IPS DF 6.9 (cell line): ENCODE results near the gene COA8.

ENCODE experiments used
- DNase-seq: peaks from one replicate; pipeline ENCODE4 v3.0.0-alpha.2; 2013; ENCODE audit warnings: low read depth, low spot score
- H3K27ac ChIP-seq: one replicate; pipeline ENCODE4 v1.5.1; 2013; ENCODE audit warnings: low read length, control low read depth
- H3K27me3 ChIP-seq: 2 replicates; pipeline ENCODE4 v1.6.1; 2013; ENCODE audit warnings: mild to moderate bottlenecking, low read length; ENCODE audit not compliant: control insufficient read depth, insufficient read depth
- H3K36me3 ChIP-seq: 2 replicates; pipeline ENCODE4 v1.6.1; 2013; ENCODE audit warnings: low read length; ENCODE audit not compliant: control insufficient read depth, insufficient read depth
- H3K4me1 ChIP-seq: 2 replicates; pipeline ENCODE4 v1.6.1; 2013; ENCODE audit warnings: low read length; ENCODE audit not compliant: control insufficient read depth, insufficient read depth
- H3K4me3 ChIP-seq: 2 replicates; pipeline ENCODE4 v1.5.1; 2013; ENCODE audit warnings: mild to moderate bottlenecking, low read length
- H3K9me3 ChIP-seq: 2 replicates; pipeline ENCODE4 v1.6.1; 2013; ENCODE audit warnings: low read length, inconsistent platforms; ENCODE audit not compliant: control insufficient read depth, insufficient read depth
- WGBS: extraction: QIAGEN DNeasy Blood & Tissue Kit; methylation state at CpG from one replicate; pipeline ENCODE4 v1.1.7; 2013; ENCODE audit warnings: mixed read lengths, missing lambda C conversion rate; ENCODE audit not compliant: insufficient read length, insufficient coverage; 5-methylcytosine and 5-hydroxymethylcytosine counted together

Gene COA8

GRCh38 chr14:103545219-103545914 is 17.4 kb upstream of the COA8 start:
- H3K4me3 ChIP-seq: no peak overlapping the region
- peaks cover 27% of the 10 kb centered on the region for H3K4me1 ChIP-seq
- no peaks in the 10 kb centered on the region for H3K9me3 ChIP-seq
- H3K36me3 ChIP-seq: no peaks in the 10 kb centered on the region
- no peak overlapping the region for H3K27ac ChIP-seq
- DNase-seq: no peak
- WGBS: no CpG with 5 or more reads among the region's 29 CpGs
- no peaks in the 10 kb centered on the region for H3K27me3 ChIP-seq

- Histone ChIP-seq H3K4me1 (peaks cover 27% of the 10 kb centered on the region), H3K4me3 (no peak overlapping the region), H3K27ac (no peak overlapping the region), H3K36me3 (no peaks in the 10 kb centered on the region), H3K9me3 (no peaks in the 10 kb centered on the region), H3K27me3 (no peaks in the 10 kb centered on the region)
- no peak for DNase-seq
- WGBS: no CpG with 5 or more reads among the region's 27 CpGs
Measured at GRCh38 chr14:103545915-103546651, 16.7 kb upstream of the COA8 start.

- peaks cover 20% of the 10 kb centered on the region for H3K4me1 ChIP-seq
- WGBS: no CpG with 5 or more reads among the region's 21 CpGs
- no peaks in the 10 kb centered on the region for H3K9me3 ChIP-seq
- H3K27me3 ChIP-seq: no peaks in the 10 kb centered on the region
- H3K4me3 ChIP-seq: no peak overlapping the region
- H3K27ac ChIP-seq: no peak overlapping the region
- H3K36me3 ChIP-seq: no peaks in the 10 kb centered on the region
- no peak for DNase-seq
Measured at GRCh38 chr14:103546652-103547454, 15.9 kb upstream of the COA8 start.

- peaks cover 15% of the 10 kb centered on the region for H3K4me1 ChIP-seq
- no CpG with 5 or more reads among the region's 11 CpGs for WGBS
- no peak overlapping the region for H3K27ac ChIP-seq
Measured at GRCh38 chr14:103547455-103547940, 15.3 kb upstream of the COA8 start.

GRCh38 chr14:103547941-103548462 is 14.8 kb upstream of the COA8 start:
- H3K27ac ChIP-seq: no peak overlapping the region

More at GRCh38 chr14:103547455-103547940, 15.3 kb upstream of the COA8 start:
- DNase-seq: no peak
- H3K4me3 ChIP-seq: no peak overlapping the region
- H3K9me3 ChIP-seq: no peaks in the 10 kb centered on the region
- no peaks in the 10 kb centered on the region for H3K36me3 ChIP-seq
- H3K27me3 ChIP-seq: no peaks in the 10 kb centered on the region

GRCh38 chr14:103548463-103549351 is 14.1 kb upstream of the COA8 start:
- Histone ChIP-seq H3K4me3 (no peak overlapping the region), H3K9me3 (no peaks in the 10 kb centered on the region), H3K27ac (no peak overlapping the region), H3K27me3 (no peaks in the 10 kb centered on the region), H3K36me3 (no peaks in the 10 kb centered on the region), H3K4me1 (peaks cover 9% of the 10 kb centered on the region)
- no peak for DNase-seq
- WGBS: no CpG with 5 or more reads among the region's 27 CpGs

More at GRCh38 chr14:103547941-103548462, 14.8 kb upstream of the COA8 start:
- no peak overlapping the region for H3K4me3 ChIP-seq
- peaks cover 13% of the 10 kb centered on the region for H3K4me1 ChIP-seq
- H3K27me3 ChIP-seq: no peaks in the 10 kb centered on the region
- no CpG with 5 or more reads among the region's 18 CpGs for WGBS
- H3K36me3 ChIP-seq: no peaks in the 10 kb centered on the region
- no peaks in the 10 kb centered on the region for H3K9me3 ChIP-seq
- DNase-seq: no peak

- Histone ChIP-seq H3K9me3 (no peaks in the 10 kb centered on the region), H3K27ac (no peak overlapping the region), H3K4me1 (peaks cover 4% of the 10 kb centered on the region), H3K27me3 (no peaks in the 10 kb centered on the region), H3K36me3 (no peaks in the 10 kb centered on the region), H3K4me3 (no peak overlapping the region)
- DNase-seq: no peak
- no CpG with 5 or more reads among the region's 30 CpGs for WGBS
Measured at GRCh38 chr14:103549361-103550311, 13.1 kb upstream of the COA8 start.

- Histone ChIP-seq H3K9me3 (no peaks in the 10 kb centered on the region), H3K4me1 (peaks cover 3% of the 10 kb centered on the region), H3K36me3 (no peaks in the 10 kb centered on the region), H3K4me3 (no peak overlapping the region), H3K27ac (no peak overlapping the region), H3K27me3 (no peaks in the 10 kb centered on the region)
- WGBS: no CpG with 5 or more reads among the region's 22 CpGs
- no peak for DNase-seq
Measured at GRCh38 chr14:103550451-103551337, 12.1 kb upstream of the COA8 start.
